Left cardiac atrium (tissue), 4 donors: ENCODE data around the gene PCBD2. TPM values are rescaled to one million over a fixed set of nuclear protein-coding genes. Genes with fewer than 3 reads are reported as not detected.
A peak's percentile ranks its signal among the peaks of the same experiment; 100 is the strongest.
"Not testable (repeated sequence)": the region's sequence is repeated elsewhere in the genome, so short reads cannot be mapped to it uniquely, and the experiment has no call there.

Experiments used
- ATAC-seq, 2 donors: fragments of 200-7000 bp; cut with Tn5 transposase; one replicate each; pipeline ENCODE4 v1.9.1; 2020; ENCODE audit warnings: mild to moderate bottlenecking in 2 of 2, moderate library complexity in 2 of 2
- DNase-seq: peaks from one replicate; pipeline ENCODE4 v3.0.0-alpha.2; 2020
- intact Hi-C, 2 donors: fragments of 100-400 bp; cut with DNase I; formaldehyde crosslinking; loops; one replicate each; pipeline versions ENCODE4 v1.14.1 to v1.15.1; 2022 to 2023
- total RNA-seq, 2 donors: library from RNA; stranded (reverse); fragmentation: NEBNext Ultra II Directional; extraction: Animal tissue kit (Norgen Biotek cat#: 25700); gene quantifications; one replicate each; pipeline ENCODE4 v1.2.1, GENCODE V29; 2021
- donor health status: DM: no; HTN: yes; CAD: no.
- donor health status: DM: no; HTN: yes; CAD: no; lungs with severe emphysema.
- donor health status: DM: yes; HTN: yes; CAD: no.
- donor health status: Dilated cardiomyopathy.

Gene PCBD2
- total RNA-seq, 2 donors from 2014 or later: 17.3 to 18.8 TPM

DNA sequence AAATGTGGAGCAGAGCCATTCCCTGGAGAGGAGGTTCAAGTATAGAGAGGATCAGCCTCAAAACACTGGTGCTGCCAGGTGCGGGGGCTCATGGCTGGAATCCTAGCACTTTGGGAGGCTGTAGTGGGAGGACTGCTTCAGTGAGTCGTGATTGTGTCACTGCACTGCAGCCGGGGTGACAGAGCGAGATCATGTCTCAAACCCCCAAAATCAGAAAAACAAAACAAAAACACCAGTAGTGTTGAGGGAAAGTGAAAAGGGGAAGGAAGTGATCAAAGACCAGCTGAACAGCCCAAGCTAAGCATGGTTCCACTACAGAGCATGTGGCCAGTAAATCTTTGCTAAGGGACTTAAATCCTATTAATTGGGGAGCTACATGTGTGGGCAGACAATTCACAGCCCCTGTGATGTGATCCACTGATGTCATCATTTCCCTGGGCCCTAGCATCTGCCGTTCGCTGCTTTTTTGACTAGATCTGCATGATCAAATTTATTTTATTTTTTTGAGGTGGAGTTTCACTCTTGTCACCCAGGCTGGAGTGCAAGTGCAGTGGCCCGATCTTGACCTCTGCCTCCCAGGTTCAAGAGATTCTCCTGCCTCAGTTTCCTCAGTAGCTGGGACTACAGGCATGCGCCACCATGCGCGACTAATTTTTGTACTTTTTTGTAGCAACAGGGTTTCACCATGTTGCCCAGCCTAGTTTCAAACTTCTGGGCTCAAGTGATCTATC is 2.7 kb upstream of the PCBD2 start:
- ATAC-seq (no peak), DNase-seq (no peak)
- intact Hi-C loops: loop anchor here in 1 of 2 donors (5.0 kb wide), 1 partner anchor 165 kb away; the partner anchor contains the start of gene CAMLG

DNA sequence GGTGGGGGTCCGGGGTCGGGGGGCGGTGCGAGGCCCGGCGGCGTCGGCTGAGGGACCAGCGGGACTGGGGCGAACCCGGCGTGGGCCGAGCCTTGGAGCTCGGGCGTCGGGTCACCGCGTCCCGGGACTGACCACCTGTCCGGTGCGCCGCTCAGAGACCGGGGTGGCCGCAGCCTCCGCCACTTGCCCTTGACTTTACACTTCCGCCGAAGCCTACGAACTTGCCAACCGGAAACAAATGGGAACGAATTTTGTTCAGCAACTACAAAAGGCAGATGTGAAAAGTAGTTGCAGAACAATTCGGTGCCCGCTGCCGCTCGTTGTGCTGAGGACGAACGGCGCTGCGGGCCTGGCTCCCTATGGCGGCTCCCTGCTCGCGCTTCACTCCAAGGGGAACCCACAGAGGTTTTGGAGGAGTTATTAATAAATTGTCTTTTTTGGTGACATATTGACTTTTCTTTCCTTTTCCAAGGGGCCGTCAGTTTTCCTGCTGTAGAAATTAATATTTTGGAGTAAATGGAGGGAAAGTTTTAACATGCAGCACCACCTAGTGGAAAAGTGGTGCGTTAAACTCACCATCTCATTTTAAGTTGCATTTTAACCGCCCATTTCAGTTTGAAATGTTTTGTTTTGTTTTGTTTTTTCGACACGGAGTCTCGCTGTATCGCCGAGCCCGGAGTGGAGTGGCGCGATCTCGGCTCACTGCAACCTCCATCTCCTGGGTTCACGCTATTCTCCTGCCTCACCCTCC is 490 bp downstream of the PCBD2 start:
- intact Hi-C loops: loop anchor here in 1 of 2 donors (2.0 kb wide), 2 partner anchors 31 to 59 kb away; partner anchors contain the start of gene TXNDC15
- DNase-seq (no peak), ATAC-seq (peak; percentile 10 to 56)

DNA sequence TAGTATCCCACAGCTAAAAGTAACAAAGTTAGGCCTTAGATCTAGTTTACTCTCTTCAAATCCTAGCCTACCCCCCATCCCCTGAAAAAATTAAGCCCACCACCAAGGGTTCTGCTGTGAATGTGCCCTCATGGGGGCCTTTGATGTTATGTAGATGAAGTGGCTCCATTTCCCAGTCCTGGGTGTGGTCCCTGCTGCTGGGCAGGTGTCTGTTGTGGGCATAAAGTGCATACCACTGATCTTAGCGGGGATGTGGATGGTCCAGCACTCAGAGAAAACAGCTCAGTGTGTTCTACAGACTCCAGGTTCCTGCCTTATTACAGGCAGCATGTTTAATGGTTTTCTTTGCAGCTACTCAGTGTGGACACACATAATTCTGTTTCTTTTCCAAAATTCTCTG is 1.9 kb downstream of the PCBD2 start:
- DNase-seq: no peak
- intact Hi-C loops: no loop called here
- no peak for ATAC-seq

DNA sequence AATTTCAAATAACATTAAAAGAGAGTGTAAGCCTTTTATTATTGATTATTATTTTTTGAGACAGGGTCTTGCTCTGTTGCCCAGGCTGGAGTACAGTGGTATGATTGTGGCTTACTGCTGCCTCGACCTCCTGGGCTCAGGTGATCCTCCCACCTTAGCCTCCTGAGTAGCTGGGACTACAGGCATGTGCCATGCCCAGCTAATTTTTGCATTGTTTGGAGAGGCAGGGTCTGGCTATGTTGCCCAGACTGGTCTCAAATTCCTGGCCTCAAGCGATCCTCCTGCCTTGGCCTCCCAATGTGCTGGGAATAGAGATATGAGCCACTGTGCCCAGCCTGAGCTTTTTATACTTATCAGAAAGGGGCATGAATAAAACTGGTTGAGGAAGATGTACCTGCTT is 5.8 kb downstream of the PCBD2 start:
- DNase-seq, intact Hi-C loops, ATAC-seq: not testable (repeated sequence)

DNA sequence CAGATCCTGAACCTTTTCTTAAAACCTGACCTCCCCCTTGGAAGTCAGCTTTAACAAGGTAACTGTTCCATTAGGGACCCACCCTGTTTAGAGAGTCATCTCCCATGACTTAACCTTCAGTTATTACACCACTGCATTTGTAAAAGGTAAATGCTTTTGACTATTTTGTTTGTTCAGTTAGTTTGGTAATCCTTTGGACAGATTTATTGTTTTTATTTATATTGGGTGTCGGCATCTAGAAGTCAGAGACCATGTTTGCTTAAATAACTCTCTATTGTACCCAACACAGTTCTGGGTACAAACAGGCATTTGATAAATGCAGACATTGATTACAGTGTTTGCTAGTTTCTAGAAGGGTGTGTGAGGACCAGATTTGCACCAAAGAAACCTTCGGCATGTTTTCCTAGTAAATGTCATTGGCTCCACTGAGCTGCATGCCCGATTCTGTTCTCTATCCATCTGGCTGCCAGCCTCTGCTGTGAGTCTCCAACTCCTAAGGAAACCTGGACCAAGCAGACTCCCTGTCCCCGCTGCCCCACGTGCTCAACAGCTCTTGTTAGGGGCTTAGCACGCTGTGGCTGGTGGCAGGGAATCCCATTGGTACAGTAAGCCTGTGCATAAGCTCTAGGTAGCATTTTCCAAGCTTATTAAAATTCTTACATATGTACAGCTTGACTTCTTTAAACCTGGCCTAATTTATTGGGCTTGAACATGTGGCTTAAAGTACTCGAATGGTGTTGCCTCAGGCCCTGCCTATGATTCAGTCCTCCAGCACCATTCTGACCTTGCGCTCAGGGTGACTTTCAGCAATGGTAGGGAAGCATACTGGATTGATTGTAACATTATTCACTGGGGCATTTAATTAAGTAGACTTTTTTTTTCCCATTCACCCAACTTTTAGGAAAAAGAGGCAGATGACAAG is 6.6 kb downstream of the PCBD2 start:
- no peak for ATAC-seq
- intact Hi-C loops: no loop called here
- DNase-seq: no peak

DNA sequence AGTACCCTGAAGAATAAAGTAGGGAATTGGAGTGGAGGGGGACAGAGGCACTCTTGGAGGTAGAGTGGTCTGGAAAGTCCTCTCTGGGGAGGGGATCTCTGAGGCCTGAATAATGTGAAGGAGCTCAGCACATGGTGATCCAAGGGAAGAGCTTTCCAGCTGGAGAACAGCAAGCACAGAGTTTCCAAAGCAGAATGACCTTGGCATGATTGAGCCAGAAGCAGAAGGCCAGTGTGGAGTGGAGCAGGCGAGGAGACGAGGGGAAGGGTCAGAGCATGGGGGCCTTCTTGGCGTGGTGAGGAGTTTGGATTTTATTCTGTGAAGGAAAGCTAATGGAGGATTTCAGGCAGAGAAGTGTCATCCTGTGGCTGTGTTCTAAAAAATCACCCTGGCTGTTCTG is 8.3 kb downstream of the PCBD2 start:
- intact Hi-C loops: no loop called here
- ATAC-seq: peak in 1 of 2 donors; percentile 77
- no peak for DNase-seq

DNA sequence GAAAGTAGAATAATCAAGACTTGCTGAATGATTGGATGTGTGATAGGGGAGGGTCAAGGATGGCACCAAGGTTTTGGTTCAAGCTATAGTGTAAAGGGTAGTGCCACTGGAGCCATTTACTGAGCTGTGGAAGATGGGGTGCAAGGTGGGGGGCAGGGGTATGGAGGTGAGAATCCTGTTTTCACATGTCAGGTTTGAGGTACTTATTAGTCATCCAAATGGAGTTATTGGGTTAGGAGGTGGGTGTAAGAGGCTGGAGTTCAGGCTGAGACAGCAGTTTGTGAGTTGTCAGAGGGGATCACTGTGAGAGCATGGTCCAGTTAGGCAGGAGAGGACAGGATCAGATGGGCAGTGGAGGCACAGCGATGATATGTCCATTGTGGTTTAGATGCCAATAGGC is 8.9 kb downstream of the PCBD2 start:
- ATAC-seq (no peak), DNase-seq (no peak)
- intact Hi-C loops: no loop called here

DNA sequence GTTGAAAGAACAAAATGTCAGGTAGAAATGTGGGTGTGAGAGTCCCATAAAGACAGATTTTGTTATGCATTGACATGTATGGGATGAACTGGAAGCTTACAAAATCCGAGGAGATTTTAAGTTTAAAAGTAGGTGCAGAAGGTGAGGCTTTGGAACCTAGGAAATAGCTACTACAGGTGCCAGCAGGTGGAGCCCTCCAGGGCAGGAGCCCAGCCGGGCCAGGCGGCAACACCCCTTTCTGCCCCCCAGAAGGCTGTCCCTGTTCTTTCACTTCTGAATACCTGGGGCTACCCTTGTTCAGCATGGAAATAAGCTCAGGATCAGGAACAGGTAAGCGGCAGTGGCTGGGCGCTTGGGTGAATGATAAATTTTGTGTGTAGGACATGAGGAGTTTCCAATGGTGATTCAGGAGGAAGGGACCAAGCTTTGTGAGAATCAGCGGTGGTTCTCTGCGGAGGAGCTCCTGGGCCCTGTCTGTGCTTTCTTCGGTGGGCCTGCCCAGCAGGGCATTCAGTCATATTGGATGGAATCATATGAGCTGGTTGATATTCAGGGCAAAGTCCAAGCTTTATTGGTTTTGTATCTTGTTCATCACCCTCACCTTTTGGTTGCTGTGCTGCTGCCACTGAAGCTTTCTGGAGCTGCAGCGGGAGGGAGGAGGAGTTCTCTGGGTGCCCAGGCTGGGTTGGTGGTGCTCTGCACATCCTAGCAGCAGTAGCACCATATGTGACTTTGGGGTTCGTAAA is 12.3 kb downstream of the PCBD2 start:
- intact Hi-C loops: no loop called here
- DNase-seq (no peak), ATAC-seq (no peak)

DNA sequence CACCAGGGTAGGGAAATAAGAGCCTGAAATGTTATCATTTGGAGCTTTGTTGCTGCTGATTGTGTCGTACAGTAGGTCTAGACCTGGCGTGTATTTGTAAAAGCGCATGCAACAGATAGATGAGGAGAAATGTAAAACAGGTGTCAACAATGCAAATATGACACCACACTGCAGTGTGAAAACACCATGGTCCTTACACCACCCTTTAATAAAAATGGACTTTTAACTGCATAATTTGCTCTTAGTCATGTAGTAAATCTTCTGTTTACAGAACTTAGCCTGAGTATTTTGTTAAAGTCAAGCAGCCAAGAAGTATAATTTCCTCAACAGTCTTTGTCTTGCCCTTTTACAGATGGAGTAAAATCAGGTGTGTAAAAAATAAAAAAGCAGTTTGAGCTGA is 13.9 kb downstream of the PCBD2 start:
- no peak for DNase-seq

DNA sequence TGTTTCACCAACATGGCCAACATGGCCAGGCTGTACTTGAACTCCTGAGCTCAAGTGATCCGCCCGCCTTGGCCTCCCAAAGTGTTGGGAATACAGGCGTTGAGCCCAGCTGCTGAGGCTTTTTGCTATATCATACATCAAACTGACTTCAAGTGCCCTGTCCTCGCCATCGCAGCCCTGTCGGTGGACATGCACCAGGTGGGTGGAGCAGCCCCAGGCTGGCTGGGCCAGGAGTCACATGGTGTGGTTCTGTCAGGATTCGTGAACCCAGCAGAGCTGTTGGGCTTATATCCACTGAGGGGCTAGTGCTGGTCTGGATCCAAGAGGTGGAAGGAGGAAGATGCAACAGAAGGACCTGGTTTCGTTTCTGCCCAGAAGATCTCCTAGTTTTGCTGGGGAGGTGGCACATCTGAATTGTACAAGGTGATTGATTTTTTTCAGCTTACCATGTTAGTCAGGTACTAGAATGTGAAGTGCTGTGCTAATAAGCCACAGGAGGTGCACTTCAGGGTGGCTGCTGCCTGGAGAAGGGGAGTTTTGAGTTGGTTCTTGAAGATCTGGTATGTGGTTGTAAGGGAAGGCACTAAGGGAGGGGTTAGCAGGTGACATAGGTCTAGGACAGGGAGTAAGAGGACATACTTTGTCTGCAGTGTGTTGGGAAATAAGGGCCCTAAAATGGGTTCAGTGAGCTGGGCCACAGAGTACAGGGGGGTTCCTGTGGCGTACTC is 16.1 kb downstream of the PCBD2 start:
- DNase-seq (no peak), ATAC-seq (no peak)
- intact Hi-C loops: no loop called here

More for the DNA sequence above, 13.9 kb downstream of the PCBD2 start:
- intact Hi-C loops: no loop called here
- no peak for ATAC-seq

DNA sequence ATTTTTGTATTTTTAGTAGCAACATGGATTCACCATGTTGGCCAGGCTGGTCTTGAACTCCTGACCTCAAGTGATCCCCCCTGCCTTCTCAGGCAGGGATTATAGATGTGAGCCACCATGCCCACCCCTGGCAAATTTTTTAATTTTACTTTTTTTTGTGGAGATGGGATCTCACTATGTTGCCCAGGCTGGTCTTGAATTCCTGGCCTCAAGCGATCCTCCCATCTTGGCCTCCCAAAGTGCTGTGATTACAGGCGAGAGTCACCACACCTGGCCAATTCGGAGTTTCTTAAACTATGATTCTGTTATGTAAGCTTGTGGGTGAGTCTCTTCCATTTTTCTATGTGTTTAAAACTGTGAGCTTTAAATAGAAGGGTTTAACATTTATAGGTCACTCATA is 27.6 kb downstream of the PCBD2 start:
- no peak for DNase-seq
- intact Hi-C loops: no loop called here
- no peak for ATAC-seq

DNA sequence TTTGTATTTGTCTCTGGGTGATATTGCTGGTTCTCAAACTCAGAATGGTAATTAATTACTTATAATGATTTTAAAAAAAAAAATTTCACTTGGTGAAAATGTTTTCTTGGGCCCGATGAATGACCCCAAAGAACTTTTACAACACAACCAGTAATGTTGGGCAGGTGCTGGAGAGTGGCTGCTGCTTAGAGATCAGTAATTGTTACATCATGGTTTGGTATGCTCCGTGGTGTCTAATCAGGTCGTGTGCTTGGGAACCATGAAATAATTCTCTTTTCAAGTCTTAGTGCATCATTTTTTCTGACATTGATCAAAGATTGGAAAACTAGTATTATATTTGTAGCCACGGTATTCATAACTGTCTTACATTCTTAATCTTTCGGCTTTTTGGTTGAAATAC is 29.3 kb downstream of the PCBD2 start:
- intact Hi-C loops: no loop called here
- ATAC-seq (no peak), DNase-seq (no peak)

DNA sequence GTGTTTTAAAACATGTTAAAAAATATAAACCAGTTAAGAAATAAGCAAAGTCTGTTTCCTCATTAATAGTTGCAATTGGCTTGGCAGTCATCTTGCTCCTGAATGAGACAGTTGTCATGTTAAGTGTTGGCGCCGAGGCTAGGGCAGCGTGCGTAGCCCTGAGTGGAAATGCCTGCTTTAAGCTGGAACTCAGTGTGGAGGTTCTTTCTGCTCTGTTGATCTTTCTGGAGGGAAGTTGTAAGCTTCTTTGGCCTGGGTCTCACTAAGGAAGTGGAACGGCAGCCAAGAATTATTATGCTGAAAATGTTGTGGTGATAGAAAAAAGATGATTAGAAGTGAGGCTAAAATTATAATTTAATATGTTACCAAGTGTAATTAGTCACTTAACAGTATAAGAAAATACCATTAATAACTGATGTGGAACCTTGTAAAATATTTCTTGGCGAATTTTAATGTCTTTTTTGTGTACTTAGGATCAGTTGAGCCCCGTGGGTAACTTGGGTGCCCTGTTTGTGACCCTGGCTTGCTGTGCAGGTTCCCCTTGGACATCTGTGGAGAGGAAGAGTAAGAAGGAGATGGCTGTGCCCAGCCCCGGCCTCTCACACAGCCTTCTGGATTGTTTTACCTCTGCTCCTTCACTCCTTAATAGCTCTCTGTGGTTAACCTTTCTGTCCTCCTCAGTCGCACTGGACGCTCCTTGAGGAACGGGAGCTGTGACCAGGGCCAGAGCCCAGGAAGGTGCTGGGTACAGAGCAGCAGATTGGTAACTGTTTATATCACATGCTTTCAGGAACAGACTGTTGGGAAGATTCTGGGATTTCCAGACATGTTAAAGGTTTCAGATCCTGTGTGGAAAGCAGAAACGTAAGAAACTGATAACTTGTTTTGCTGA is 31.0 kb downstream of the PCBD2 start:
- ATAC-seq (no peak), DNase-seq (no peak)
- intact Hi-C loops: no loop called here

DNA sequence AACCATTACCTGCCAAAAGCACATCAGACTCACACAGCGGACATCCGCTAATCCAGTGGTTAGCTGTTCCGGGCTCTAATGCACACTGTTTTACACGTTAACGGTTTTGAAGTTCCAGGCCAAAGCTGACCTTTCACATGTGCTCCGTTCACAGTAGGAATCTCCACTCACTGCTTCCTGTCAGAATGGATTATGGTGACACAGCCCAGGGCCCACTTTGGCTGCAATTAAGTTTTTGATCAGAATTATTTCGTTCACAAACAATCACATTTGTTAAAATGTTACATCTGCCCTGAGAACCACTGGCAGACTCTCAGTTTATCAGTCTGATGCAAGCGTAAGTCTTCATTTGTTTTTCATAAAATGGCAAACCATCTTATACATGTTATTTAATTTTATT is 32.6 kb downstream of the PCBD2 start:
- DNase-seq: no peak
- ATAC-seq: no peak
- intact Hi-C loops: no loop called here

DNA sequence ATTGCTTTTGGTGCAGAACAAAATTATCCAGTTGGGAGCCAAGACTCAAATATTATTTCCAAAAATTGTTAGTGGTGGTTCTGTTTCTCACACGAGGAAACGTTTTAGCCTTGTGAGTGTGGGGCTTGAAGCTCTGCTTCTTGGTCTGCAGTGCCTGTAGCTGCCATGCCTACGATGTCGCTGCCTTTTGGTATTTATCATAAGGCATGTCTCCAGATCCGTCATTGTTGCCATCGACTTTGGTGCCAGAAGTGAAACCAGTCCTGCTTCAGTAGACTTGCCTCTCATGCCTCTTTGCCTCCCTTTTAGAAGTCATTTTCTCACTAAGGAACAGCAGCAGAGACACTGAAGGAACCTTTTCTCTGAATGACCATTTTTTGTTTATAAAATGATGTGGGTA is 33.1 kb downstream of the PCBD2 start:
- ATAC-seq (no peak), DNase-seq (no peak)
- intact Hi-C loops: no loop called here

DNA sequence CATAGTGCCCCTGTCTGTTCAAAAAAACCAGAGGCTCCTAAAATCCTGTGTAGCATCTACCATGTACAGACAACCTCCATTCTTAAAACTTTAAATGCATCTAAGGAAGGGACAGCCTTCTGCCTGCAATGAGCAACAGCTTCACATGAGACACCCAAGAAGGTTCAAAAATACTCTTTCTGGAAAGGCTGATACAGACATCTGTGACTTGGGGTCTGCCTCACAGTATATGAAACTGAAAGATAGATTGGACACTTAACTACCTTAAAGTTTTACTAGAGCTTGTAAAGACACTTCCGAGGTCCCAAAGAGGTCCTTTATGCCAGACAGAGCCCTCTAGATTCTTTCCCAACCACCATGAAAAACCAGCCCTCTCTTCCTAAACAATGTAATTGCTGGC is 34.6 kb downstream of the PCBD2 start:
- ATAC-seq (no peak), DNase-seq (no peak)
- intact Hi-C loops: no loop called here

DNA sequence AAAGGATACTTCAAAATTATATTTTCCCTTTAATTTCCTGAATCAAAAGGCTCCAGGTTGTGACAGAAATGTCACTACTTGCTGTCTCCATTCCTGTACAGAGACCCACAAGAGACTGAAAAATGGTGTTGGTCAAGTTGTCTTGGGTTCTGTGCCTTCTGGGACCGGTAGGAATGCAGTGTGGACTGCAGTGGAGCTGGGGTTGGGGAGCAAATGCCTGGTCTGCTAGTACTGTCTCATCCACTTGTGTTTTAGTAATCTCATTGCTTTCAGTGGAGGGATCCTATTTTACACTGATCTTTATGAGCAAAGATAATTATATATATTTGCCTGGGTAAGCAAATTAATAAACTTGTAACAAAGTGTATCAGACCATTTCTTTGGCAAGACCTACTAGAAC is 38.6 kb downstream of the PCBD2 start:
- intact Hi-C loops: no loop called here
- no peak for ATAC-seq

More for the DNA sequence above, 38.6 kb downstream of the PCBD2 start:
- DNase-seq: no peak
